ENCODE measurements around the gene ERO1A.

DNA sequence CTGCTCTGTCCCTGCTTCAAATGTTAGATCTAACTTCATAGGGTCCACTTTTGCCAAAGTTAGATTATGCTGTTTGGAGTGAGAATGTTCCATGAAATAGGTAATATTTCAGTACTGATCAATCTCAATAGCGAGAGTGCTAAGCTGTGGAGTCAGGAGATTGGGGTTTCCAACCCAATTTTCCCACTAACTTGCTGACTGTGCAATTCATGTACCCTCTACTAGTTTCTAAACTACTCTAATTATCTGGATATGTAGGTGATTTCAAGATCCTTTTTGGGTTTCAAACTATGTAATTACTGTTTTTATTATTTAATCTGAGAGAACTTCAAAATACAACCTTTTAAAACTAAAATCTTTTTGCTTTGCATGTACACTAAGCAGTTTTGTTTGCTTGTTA, 96.8 kb downstream of the ERO1A start:
- TF ChIP-seq, protein P1, sequence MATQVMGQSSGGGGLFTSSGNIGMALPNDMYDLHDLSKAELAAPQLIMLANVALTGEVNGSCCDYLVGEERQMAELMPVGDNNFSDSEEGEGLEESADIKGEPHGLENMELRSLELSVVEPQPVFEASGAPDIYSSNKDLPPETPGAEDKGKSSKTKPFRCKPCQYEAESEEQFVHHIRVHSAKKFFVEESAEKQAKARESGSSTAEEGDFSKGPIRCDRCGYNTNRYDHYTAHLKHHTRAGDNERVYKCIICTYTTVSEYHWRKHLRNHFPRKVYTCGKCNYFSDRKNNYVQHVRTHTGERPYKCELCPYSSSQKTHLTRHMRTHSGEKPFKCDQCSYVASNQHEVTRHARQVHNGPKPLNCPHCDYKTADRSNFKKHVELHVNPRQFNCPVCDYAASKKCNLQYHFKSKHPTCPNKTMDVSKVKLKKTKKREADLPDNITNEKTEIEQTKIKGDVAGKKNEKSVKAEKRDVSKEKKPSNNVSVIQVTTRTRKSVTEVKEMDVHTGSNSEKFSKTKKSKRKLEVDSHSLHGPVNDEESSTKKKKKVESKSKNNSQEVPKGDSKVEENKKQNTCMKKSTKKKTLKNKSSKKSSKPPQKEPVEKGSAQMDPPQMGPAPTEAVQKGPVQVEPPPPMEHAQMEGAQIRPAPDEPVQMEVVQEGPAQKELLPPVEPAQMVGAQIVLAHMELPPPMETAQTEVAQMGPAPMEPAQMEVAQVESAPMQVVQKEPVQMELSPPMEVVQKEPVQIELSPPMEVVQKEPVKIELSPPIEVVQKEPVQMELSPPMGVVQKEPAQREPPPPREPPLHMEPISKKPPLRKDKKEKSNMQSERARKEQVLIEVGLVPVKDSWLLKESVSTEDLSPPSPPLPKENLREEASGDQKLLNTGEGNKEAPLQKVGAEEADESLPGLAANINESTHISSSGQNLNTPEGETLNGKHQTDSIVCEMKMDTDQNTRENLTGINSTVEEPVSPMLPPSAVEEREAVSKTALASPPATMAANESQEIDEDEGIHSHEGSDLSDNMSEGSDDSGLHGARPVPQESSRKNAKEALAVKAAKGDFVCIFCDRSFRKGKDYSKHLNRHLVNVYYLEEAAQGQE (IDR thresholded peaks at IDR 0.05; ENCODE audit: insufficient read depth in 1 of 2, low read depth in 2 of 2, low read length in 2 of 2): no peak
- no peak for TF ChIP-seq POLR2AphosphoS5 (IDR thresholded peaks at IDR 0.05; ENCODE audit: low read depth, low read length)
